ENCODE results near the gene BAX.

The BAX gene

DNA sequence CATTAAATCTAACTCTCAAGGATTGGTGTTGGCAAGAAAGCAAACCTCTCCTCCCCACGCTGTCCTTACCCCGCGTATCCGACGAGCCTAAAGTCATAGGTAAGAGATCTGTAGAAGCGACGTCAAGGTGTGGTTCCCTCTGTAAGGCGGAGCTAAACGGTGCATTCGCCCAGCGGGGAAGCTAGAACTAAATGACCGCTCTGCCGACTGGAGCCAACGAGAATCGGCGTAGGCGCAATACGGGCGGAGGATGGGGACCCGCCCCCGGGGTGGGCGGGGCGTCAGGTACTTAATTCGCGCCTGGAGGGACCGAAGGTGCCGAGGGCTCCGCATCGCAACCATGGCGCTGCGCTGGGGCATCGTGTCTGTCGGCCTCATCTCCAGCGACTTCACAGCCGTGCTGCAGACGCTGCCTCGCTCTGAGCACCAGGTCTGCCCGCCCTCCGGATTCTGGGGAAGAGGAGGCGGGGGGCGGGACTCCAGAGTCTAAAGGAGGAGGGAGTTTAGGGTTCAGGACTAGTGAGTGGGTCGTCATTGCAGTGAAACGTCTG, 21.2 kb upstream of the BAX start, which contains the start of gene DHDH:
Gene DHDH (plus strand): TSS at position 318 of the 551 bp plus-strand sequence. CDS start 23 bp downstream, at position 341.
- DNase-seq, result no peak

DNA sequence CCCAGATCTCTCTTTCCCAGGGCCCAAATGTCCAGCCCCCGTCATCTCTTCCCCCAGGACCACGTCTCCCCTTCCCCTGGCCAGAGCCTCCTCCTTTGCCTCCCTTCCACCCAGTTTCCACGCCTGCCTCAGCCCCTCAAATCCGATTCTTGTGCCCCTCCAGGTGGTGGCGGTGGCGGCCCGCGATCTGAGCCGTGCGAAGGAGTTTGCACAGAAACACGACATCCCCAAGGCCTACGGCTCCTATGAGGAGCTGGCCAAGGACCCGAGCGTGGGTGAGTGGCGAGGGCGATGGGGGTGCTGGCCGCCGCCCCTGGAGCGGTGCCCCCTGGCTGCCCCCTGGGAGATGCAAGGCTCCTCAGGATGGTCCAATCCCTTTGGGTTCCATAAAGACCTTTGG, 19.8 kb upstream of the BAX start:
- DNase-seq, result no peak

DNA sequence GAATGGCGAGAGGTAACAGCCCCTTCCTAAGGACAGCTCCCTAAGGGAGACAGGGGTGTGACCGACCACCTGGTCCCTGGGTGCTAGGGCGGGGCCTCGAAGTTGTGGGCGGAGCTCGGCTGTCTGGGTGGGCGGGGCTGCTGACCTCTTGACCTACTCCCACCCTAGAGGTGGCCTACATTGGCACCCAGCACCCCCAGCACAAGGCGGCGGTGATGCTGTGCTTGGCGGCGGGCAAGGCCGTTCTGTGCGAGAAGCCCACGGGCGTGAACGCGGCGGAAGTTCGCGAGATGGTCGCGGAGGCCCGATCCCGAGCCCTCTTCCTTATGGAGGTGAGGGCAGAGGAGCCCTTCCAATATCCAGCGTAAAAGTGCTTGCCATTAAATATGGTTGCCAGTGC, 18.8 kb upstream of the BAX start:
- no peak for DNase-seq

- no peak for DNase-seq
Observed at GRCh38 chr19:48938256-48938655, 16.4 kb upstream of the BAX start.

GRCh38 chr19:48940902-48941301, 13.8 kb upstream of the BAX start:
- DNase-seq, result no peak

- DNase-seq, result no peak
Observed at GRCh38 chr19:48943081-48943480, 11.6 kb upstream of the BAX start.

- no peak for DNase-seq
Observed at GRCh38 chr19:48945415-48945814, 9.3 kb upstream of the BAX start.

DNA sequence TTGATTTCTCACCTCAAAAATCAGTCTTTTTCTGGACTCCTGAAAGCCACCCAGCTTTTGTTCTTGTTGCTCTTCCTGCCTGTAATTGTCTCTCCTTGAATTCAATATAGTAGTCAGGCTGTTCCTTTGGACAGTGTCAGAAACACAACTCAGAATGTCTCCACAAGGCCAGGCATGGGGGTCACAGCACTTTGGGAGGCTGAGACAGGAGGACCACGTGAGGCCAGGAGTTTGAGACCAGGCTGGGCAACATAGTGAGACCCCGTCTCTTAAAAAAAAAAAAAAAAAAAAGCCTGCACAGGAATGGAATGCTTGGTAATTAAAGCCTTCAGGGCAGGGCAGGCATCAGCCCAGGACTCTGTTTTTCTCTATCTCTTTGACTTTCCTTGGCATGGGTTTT, 8.9 kb upstream of the BAX start:
- DNase-seq, result no peak

DNA sequence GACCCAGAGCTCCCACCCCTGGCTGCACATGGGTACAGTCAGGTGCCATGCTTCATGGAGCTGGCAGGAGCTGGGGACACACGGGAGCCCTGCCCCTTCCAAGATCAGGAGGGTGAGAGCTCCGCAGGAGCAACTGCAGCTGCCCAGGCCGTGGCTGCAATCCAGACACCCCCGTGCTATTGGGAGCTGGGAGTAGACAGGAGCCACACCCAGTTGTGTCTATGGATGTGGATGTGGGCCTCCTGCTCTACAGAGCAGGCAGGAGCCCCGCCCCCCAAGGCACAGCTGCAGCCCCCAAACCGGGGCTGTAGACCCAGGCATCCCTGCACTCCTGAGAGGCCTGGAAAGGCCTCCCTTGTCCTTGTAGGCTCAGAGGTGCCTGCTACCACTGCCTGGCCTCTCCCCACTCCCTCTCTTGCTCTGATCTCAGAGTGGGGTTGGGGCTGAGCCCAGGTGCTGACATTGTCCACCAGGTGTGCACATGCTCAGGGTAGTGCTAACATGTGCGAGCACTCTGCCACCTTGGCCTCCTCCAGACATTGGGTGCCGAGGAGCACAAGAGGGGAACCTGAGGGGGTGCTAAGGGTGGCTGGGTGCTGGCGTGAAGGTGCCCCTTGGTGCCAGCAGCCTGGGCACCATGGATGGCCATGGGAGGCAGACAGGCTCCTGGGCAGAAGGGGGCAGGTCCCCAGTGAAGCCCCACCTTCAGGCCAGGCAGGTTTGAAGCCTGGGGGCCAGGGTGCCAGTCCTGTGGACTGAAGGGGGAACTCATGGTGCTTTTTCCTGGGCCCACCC, 8.0 kb upstream of the BAX start:
- DNase-seq, result no peak

DNA sequence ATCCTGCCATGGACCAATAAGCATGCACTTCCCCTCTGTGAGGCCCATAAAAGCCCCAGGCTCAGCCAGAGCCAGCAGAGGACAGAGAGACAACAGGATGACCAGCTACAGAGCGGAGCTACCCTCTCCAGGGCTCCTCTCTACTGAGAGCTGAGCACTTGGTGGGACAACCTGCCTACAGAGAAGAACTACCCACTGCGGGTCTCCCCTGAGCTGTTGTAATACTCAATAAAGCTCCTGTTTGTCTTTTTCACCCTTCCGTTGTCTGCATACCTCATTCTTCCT, 7.5 kb upstream of the BAX start:
- DNase-seq, result no peak

- DNase-seq, result no peak
Observed at GRCh38 chr19:48950159-48950558, 4.5 kb upstream of the BAX start.

DNA sequence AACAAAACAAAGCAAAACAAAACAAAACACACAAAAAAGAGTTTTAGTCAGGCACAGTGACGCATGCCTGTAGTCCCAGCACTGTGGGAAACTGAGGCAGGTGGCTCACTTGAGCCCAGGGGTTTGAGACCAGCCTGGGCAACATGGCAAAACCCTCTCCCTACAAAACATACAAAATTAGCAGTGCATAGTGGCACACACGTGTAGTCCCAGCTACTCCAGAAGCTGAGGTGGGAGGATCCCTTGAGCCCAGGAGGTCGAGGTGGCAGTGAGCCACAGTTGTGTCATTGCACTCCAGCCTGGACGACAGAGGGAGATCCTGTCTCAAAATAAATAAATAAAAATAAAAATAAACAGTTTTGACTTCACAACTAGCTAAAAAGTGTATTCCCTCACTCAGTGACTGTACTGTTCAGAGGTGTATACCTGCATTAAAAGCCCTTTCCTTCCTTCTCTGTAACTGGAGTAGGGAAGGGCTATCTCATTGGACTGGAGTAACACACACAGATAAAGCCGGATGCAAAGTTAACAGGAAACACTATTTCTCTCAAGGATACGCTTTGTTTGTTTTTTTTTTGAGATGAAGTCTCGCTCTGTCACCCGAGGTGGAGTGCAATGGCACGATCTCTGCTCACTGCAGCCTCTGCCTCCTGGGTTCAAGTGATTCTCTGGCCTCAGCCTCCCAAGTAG, 3.7 kb upstream of the BAX start:
- DNase-seq, result no peak

GRCh38 chr19:48953141-48953540, 1.5 kb upstream of the BAX start:
- DNase-seq, result no peak

GRCh38 chr19:48953990-48954594, 583 bp upstream of the BAX start:
- DNase-seq, result no peak

DNA sequence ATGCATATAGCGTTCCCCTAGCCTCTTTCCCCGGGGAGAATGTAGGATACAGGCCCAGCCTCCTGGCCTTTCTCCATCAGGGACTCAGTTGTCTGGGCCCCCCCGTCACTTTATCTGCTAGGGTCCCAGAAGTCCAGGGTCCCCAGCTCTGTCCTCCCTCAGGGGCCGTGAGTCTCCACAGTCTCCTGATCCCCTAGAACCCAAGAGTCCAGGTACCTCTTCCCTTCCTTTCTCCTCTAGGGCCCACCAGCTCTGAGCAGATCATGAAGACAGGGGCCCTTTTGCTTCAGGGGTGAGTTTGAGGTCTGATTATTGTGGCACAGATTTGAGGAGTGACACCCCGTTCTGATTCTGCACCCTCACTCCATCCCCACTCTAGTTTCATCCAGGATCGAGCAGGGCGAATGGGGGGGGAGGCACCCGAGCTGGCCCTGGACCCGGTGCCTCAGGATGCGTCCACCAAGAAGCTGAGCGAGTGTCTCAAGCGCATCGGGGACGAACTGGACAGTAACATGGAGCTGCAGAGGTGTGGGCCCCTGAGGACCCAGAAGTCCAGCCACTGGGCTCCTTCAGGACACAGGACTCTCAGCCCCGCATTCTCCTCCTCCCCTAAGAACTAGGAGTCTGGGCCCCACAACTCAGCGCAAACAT, 758 bp downstream of the BAX start:
- no peak for DNase-seq

- no peak for DNase-seq
Observed at GRCh38 chr19:48958006-48958405, 3.3 kb downstream of the BAX start.

GRCh38 chr19:48959341-48960239, 4.9 kb downstream of the BAX start:
- DNase-seq, result no peak

GRCh38 chr19:48961051-48961649, 6.5 kb downstream of the BAX start:
- no peak for DNase-seq

GRCh38 chr19:48961673-48962028, 7.0 kb downstream of the BAX start:
- DNase-seq, result no peak

- peak; percentile 66 for DNase-seq
Observed at GRCh38 chr19:48962029-48962848, 7.6 kb downstream of the BAX start.

- no peak for DNase-seq
Observed at GRCh38 chr19:48962849-48963165, 8.1 kb downstream of the BAX start.
